IPS-NIHi7 (cell line): ENCODE results near the gene TBX5.

ENCODE experiments used
- DNase-seq: peaks from one replicate; pipeline ENCODE4 v3.0.0; 2012; ENCODE audit warnings: mixed read lengths; ENCODE audit errors: extremely low spot score

TBX5 gene

DNA sequence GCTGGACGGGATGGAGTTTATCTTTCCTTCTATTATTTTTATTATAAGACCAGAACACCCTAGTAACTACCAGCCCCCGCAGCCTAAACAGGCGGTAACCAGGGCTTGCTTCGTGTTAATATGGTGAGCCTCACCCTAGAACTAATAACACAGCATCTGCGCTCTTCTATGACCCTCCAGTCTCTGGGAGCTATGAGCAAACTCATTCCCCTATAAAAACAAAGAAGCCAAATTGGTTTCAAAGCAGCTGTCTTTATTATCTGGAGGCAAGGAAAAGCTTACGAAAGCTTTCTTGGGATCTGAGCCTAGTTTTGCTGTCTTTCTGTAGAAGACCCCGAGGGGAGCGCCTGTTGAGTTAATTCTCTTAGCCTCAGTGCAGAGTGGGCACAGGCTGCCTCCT, 85.0 kb downstream of the TBX5 start:
- no peak for DNase-seq

DNA sequence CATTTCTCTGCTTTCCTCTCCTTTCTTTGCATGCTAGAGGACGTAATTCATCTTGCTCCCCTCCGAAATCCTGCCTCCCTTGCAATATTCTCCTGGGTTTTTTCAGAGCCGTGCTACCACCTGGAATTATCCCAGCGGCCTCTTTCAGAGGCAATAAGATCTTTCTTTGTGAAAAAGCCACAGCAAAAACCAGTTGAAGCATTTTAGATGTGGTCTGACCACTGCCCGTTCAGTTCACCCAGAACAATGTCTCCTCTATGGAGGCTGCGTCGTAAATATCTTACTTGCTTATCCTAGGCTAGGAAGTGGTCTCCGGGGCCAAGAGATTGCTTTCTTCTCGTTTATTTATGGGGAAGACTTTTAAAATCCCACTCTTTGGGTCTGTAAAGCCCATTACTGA, 85.8 kb downstream of the TBX5 start:
- DNase-seq, result no peak

DNA sequence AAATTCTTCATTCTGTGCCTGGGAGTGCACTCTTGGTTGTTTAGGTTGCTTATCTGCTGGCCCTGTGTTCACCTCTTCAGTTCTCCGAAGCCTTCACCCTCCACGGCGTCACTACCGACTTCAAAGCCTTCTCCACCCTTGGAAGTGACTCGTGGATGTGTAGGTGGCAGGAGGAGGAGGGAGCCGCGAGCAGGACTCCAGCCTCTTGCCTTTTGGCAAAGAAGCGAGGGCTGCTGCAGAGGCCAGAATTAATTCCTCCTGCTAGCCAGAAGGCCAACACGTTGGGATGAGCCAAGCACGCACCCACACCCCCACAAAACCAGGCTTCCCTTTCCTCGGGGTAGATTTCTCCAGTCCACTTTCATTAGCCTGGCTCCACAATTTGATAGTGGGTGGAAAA, 86.5 kb downstream of the TBX5 start:
- no peak for DNase-seq

DNA sequence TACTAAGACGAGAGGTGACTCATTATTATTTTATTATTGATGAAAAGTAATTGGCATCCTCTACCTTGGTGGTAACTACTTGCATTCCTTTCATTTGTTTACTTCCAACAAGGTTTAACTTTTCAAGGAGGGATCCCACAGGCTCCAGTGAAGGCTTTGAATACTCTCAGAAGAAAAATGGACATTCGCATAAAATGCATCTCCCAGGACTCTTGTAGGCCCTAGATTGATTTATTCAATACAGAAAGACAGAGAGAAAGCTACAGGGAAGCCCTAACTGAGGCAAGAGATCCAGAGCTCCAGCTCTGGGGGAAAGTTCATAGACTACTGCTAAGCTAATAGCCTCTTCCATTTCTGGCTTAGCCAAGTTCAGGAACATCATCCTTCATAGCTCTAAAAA, 87.0 kb downstream of the TBX5 start:
- DNase-seq, result no peak

DNA sequence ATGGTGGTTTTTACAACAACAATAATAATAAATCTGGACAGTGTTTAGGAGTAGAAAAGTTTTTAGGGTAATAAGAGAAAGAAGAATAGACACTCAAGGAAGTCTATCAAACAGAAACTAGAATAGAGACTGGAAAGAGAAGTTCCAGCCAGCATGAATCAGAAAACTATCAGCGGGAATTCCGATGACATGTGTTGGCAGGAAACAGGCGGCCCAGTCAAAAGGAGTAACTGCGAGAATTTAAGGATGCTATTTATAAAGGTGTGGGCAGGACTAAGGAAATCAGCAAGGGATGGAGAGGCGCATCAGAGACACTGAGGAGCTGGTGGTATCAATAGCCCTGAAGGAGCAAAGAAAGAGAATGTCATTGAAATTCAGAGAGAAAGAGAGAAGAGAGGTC, 89.9 kb downstream of the TBX5 start:
- DNase-seq, result peak; percentile 17

DNA sequence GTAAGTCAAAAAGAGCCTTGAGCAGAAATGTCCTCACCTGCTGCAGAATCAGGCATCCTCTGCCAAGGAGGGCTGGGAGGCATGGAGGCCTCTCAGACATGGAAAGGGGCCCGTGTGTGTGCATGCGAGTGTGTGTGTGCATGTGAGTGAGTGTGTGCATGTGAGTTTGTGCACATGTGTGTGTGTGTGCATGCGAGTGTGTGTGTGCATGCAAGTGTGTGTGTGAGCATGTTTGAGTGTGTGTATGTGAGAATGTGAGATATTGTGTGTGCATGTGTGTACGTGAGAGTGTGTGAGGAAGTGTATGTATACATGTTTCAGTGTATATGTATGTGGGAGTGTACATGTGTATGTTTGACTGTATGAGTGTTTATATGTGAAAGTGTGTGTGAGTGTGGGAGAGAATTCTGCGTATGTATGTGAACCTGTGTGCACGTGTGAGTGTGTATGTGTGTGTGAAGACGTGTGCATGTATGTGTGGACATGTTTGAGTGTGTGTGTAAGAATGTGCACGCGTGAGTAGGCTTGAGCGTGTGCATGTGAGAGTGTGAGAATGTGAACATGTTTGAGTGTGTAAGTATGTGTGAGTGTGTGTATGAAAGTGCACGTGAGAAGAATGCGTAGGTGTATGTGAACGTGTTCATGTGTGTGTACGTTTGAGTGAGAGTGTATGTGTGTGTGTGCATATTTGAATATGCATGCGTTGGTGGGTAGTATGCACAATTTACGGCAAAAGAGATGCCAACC, 90.8 kb downstream of the TBX5 start:
- DNase-seq, result no peak

DNA sequence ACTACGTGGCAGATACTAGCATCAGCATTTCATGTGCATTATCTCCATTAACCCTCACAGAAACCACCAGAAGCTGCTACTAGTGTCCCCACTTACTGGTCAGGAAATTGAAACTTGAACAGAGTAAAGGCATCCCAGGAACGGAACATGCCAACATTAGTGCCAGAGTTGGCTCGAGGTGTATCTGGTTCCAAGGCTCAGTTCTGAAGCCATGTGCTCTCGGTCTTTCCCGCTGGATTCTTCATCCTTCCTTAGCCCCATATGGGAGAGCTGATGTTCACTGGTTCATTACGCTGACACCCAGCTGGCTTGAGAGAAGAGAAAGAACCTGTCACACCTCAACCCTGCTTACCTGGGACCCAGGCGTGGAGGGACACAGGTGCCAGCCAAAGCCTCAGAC, 91.5 kb downstream of the TBX5 start:
- no peak for DNase-seq

DNA sequence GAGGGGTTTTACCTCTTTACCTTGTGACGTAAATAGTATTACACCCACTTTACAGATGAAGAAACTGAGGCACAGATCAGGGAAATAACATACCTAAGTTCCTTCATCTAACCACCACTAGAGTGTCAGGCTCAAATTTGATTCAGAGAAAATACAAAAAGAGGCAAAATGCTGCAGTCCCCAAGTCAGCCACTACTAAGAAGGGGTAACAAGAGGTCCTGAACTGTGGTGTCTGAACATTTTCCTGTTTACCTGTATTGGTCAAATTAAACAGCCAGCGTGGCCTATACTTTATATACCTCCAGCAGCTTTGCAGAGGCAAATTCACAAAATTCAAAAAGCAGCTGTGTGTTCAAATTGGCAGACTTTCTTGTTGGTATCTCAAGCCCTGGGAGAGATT, 92.0 kb downstream of the TBX5 start:
- DNase-seq, result no peak

DNA sequence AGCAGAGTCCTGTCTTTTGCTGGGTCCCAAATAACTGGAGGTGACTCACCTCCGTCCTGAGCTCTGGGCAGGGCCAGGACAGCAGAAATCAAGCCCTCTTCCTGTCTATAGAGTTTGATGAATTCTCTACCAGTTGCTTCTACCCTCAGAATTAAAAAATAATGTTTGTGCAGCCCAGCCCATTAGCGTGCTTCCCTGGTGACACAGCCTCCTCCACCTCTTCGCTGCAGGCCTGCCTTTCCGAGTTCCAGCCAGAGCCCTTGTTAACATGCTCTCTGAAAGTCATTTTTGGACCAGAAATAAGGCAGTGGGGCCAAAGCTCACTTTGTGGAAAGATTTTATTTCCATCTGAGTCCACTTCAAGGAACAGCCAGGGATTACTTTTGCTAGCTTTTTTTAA, 94.0 kb downstream of the TBX5 start:
- DNase-seq, result no peak

DNA sequence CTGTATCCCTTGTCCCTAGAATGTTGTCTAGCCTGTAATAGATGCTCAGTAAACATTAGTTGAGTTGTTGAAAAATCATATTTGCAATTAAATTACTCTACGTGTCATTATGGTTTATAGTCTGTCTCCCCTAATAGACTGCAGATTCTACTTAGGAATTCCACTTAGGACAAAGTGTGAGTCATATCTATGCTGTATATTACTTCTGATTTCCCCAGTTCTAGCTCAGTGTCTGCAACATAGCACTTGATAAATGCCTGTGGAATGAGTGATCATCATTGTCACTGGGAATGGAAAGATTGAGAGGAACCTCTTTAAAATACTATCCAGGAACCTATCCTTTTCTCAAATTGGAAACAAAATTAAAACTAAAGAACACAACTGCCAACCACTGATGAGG, 99.3 kb downstream of the TBX5 start:
- DNase-seq, result no peak

DNA sequence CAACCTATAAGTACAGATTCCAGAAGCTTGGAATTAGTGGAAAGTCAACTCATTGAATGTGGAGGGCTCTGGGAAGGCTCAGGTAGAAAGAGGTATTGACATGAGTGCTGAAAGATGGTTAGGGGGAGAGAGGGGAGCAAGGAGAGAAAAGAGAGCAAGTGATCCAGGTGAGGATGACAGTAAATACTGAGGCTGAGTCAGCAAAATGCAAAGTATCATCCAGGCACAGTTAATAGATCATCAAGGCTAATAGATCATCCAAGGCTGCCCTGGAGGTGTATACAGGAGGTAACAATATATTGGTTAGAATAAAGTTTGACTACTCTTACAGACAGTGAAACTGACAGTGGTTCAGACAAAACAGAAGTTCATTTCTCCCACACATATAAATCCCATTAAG, 100.5 kb downstream of the TBX5 start:
- no peak for DNase-seq
